Gastroesophageal sphincter (tissue), 4 donors: ENCODE results near the gene RIOK2. TPM values are rescaled to one million over a fixed set of nuclear protein-coding genes. Genes with fewer than 3 reads are reported as not detected.

ENCODE experiments used
- ATAC-seq: fragments of 150-250 bp; one replicate; pipeline ENCODE4 v1.9.1; 2016; ENCODE audit warnings: mild to moderate bottlenecking, moderate library complexity
- H3K27ac ChIP-seq, 4 donors: fragments of 200-600 bp; sonication (generic) in 3 of 4; 1 replicate in 3 of 4; 2 replicates in 1 of 4; pipeline ENCODE4 v1.5.1; 2016 to 2019
- H3K27me3 ChIP-seq: fragments of 200-600 bp; sonication (generic); one replicate; pipeline ENCODE4 v1.5.1; 2019
- H3K36me3 ChIP-seq, 2 donors: fragments of 200-600 bp; sonication (generic); one replicate each; pipeline ENCODE4 v1.5.1; 2019; ENCODE audit warnings: control low read depth in 1 of 2
- H3K4me1 ChIP-seq, 3 donors: fragments of 200-600 bp; sonication (generic); 1 replicate in 2 of 3; 2 replicates in 1 of 3; pipeline ENCODE4 v1.5.1; 2016 to 2019; ENCODE audit warnings: control low read depth in 2 of 3
- H3K4me3 ChIP-seq, 2 donors: fragments of 200-600 bp; sonication (generic); one replicate each; pipeline ENCODE4 v1.5.1; 2019; ENCODE audit warnings: mild to moderate bottlenecking in 1 of 2, moderate library complexity in 1 of 2
- H3K9me3 ChIP-seq, 3 donors: fragments of 200-600 bp; sonication (generic); one replicate each; pipeline ENCODE4 v1.5.1; 2017 to 2019; ENCODE audit warnings: control low read depth in 2 of 3
- CTCF ChIP-seq, 4 experiments: fragments of 200-600 bp in 2 of 4; fragments of 450-650 bp in 2 of 4; sonication (generic) in 1 of 4; IDR thresholded peaks; one replicate each; pipeline ENCODE4 v1.5.1; 2017 to 2019; ENCODE audit warnings: antibody characterized with exemption in 4 of 4, mild to moderate bottlenecking in 2 of 4, moderate library complexity in 2 of 4
- EP300 ChIP-seq: sonication (generic); formaldehyde crosslinking; IDR thresholded peaks from one replicate; pipeline ENCODE4 v1.6.1; 2017; ENCODE audit warnings: antibody characterized with exemption, mild to moderate bottlenecking
- POLR2A ChIP-seq, 2 donors: fragments of 450-650 bp; IDR thresholded peaks; one replicate each; pipeline ENCODE4 v1.6.1; 2017; ENCODE audit warnings: antibody characterized with exemption in 2 of 2, mild to moderate bottlenecking in 2 of 2, moderate library complexity in 1 of 2
- POLR2AphosphoS5 ChIP-seq: sonication (generic); formaldehyde crosslinking; IDR thresholded peaks from one replicate; pipeline ENCODE4 v1.6.1; 2017; ENCODE audit warnings: antibody characterized with exemption
- WGBS, 2 donors: methylation state at CpG; one replicate each; pipeline ENCODE4 v1.1.5; 2018; ENCODE audit warnings: low coverage in 1 of 2; 5-methylcytosine and 5-hydroxymethylcytosine counted together
- total RNA-seq, 4 donors: library from RNA; depleted of rRNA; stranded (reverse); fragments of >200 nt; gene quantifications; one replicate each; pipeline ENCODE4 v1.1.0, GENCODE V29; 2016

Gene RIOK2
- total RNA-seq, 4 donors from 2014 or later = 11.2 to 45.9 (median 26.0) TPM

- H3K27ac ChIP-seq = no peak overlapping the region
- H3K27me3 ChIP-seq = no peaks in the 10 kb centered on the region
Measured at GRCh38 chr5:97225222-97225621, 42.2 kb upstream of the RIOK2 start.

DNA sequence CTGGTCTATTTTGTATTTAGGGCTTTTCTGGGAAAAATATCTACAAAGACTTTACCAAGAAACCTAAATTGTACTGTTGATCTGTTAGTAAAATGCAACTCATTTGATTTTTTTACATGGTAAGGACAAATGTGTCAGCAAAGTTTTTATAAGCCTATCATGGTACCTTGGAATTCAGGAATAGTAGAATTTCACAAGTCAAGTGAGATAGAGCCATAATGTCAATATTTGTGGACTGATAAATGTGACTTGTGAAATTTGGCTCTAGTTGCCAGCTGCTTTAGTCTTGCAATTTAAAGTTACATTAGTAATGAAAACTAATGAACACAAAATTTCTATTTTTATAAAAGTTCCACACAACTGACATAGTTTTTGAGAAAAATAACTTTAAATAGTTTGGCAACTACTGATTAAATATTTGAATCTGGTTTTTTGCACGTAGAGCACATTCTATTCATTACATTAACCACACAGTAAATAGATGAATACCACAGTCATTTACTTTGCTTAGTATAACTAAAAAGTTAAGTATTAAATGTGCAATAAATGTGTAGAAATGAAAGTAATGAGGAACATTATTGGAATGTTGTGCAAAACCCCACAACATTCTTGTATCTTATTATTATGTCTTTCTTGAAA is 41.2 kb upstream of the RIOK2 start:
- no peak for TF ChIP-seq POLR2A (IDR thresholded peaks at IDR 0.05)
- Histone ChIP-seq H3K27me3 (no peaks in the 10 kb centered on the region), H3K4me1 (no peaks in the 10 kb centered on the region), H3K4me3 (no peak overlapping the region), H3K9me3 (no peaks in the 10 kb centered on the region), H3K27ac (no peak overlapping the region), H3K36me3 (no peaks in the 10 kb centered on the region)
- 29 to 31% methylated on average over 1 of the region's 1 CpG for WGBS, 2 donors
- ATAC-seq = no peak

More at GRCh38 chr5:97225222-97225621, 42.2 kb upstream of the RIOK2 start:
- no peak for TF ChIP-seq EP300
- TF ChIP-seq POLR2A (IDR thresholded peaks at IDR 0.05) = no peak
- TF ChIP-seq CTCF (IDR thresholded peaks at IDR 0.05) = no peak
- no peak for TF ChIP-seq POLR2AphosphoS5
- Histone ChIP-seq H3K36me3 (no peaks in the 10 kb centered on the region), H3K4me3 (no peak overlapping the region), H3K9me3 (no peaks in the 10 kb centered on the region), H3K4me1 (peaks cover 0 to 9% (median 0%) of the 10 kb centered on the region in 3 donors)
- no peak for ATAC-seq

GRCh38 chr5:97223596-97223995 is 40.5 kb upstream of the RIOK2 start:
- H3K9me3 ChIP-seq = no peaks in the 10 kb centered on the region
- no peak for ATAC-seq
- WGBS, 2 donors = 62 to 86% methylated on average over 2 of the region's 2 CpGs
- H3K36me3 ChIP-seq = no peaks in the 10 kb centered on the region
- TF ChIP-seq CTCF (IDR thresholded peaks at IDR 0.05) = no peak
- TF ChIP-seq EP300 = no peak
- no peak for TF ChIP-seq POLR2AphosphoS5
- no peak for TF ChIP-seq POLR2A (IDR thresholded peaks at IDR 0.05)
- H3K27me3 ChIP-seq = no peaks in the 10 kb centered on the region
- H3K4me3 ChIP-seq = no peak overlapping the region
- H3K27ac ChIP-seq = no peak overlapping the region
- no peaks in the 10 kb centered on the region for H3K4me1 ChIP-seq

DNA sequence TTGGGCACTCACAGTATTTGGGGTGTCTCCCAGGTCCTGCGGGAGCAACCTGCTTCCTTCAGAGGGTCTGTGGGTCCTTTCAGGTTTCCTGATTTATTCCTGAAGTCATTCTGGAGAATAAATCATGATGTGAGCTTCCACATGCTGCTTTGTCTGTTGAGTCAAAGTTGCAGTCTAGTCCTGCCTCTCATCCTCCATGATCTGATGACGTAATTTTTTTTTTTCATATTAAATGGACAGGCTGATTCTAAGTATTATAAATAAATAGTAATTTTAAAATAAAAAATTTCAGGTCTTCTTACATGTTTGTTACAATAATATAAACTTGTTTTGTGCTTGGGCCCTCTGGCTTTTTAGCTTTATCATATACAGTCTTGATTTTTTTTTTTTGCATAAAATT is 26.3 kb upstream of the RIOK2 start:
- no peak overlapping the region for H3K27ac ChIP-seq
- no peaks in the 10 kb centered on the region for H3K27me3 ChIP-seq
- no peaks in the 10 kb centered on the region for H3K4me1 ChIP-seq
- 83 to 88% methylated on average over 1 of the region's 2 CpGs for WGBS, 2 donors
- H3K36me3 ChIP-seq = no peaks in the 10 kb centered on the region
- no peak for ATAC-seq
- H3K4me3 ChIP-seq = no peak overlapping the region
- TF ChIP-seq POLR2A (IDR thresholded peaks at IDR 0.05) (no peak), POLR2AphosphoS5 (no peak), EP300 (no peak), CTCF (IDR thresholded peaks at IDR 0.05) (no peak)
- H3K9me3 ChIP-seq = peaks cover 0 to 21% (median 0%) of the 10 kb centered on the region in 3 donors

DNA sequence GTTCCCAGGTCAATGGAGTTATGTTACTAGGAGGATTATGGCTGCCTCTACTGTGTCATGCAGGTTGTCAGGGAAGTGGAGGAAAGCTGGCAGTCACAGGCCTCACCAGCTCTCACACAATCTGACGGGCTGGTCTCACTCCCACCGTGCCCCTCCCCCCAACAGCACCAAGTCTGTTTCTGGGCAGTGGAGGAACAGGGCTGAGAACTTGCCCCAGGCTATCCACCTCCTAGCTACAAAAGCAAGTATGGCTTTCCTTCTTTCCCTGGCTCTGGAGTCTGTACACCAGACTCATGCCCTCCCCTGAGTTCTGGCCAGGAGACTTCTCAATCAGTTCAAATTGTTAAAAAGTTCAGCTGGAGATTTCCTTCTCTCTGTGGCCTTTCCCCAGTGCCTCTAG is 25.7 kb upstream of the RIOK2 start:
- Histone ChIP-seq H3K9me3 (peaks cover 0 to 14% (median 0%) of the 10 kb centered on the region in 3 donors), H3K36me3 (no peaks in the 10 kb centered on the region), H3K4me1 (no peaks in the 10 kb centered on the region), H3K4me3 (no peak overlapping the region), H3K27ac (no peak overlapping the region), H3K27me3 (no peaks in the 10 kb centered on the region)
- no peak for ATAC-seq
- TF ChIP-seq POLR2A (IDR thresholded peaks at IDR 0.05) = no peak
- TF ChIP-seq POLR2AphosphoS5 = no peak
- TF ChIP-seq EP300 = no peak
- no peak for TF ChIP-seq CTCF (IDR thresholded peaks at IDR 0.05)
- 100% methylated on average over 1 of the region's 2 CpGs; no CpG with 5 or more reads in 1 of the 2 donors for WGBS, 2 donors
